ENCODE measurements around the gene TAF10.

- TF ChIP-seq, protein P1, sequence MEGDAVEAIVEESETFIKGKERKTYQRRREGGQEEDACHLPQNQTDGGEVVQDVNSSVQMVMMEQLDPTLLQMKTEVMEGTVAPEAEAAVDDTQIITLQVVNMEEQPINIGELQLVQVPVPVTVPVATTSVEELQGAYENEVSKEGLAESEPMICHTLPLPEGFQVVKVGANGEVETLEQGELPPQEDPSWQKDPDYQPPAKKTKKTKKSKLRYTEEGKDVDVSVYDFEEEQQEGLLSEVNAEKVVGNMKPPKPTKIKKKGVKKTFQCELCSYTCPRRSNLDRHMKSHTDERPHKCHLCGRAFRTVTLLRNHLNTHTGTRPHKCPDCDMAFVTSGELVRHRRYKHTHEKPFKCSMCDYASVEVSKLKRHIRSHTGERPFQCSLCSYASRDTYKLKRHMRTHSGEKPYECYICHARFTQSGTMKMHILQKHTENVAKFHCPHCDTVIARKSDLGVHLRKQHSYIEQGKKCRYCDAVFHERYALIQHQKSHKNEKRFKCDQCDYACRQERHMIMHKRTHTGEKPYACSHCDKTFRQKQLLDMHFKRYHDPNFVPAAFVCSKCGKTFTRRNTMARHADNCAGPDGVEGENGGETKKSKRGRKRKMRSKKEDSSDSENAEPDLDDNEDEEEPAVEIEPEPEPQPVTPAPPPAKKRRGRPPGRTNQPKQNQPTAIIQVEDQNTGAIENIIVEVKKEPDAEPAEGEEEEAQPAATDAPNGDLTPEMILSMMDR (IDR thresholded peaks at IDR 0.05) = no peak
- TF ChIP-seq EP300 (IDR thresholded peaks at IDR 0.05; ENCODE audit: low read depth) (no peak), POLR2A (IDR thresholded peaks at IDR 0.05) (no peak)
Observed at GRCh38 chr11:6655020-6655789, 43.2 kb upstream of the TAF10 start.

Data from transverse colon (tissue), 3 donors.